ENCODE results near the gene TMEM9. TPM values are rescaled to one million over a fixed set of nuclear protein-coding genes. Genes with fewer than 3 reads are reported as not detected.

Gene TMEM9
- polyA plus RNA-seq, 3 donors = 13.6 to 43.6 (median 22.4) TPM

DNA sequence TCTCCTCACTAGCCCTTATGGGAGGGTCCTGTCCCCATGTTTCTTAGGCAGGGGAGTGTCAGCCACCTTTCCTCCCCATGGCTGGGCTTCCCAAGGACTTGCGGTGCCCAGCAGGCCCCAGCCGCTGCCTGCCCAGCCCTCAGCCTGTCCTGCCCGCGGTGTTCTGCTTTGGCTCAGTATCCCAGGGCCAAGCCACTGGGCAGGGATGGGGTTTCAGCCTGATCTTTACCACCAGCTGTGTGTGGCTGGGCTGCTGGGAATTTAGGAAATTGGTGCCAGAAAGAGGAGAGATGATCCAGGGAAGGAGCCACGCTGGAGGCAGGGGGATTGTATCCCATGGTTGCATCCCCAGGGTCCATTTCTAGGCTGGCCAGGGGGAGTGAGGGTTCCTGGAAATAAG, 29.5 kb upstream of the TMEM9 start:
- no peaks in the 10 kb centered on the region for H3K9me3 ChIP-seq (replicated peaks in 1 of 2; ENCODE audit: control insufficient read depth in 1 of 2, insufficient read depth in 1 of 2, low read length in 2 of 2)
- no peak overlapping the region for H2AFZ ChIP-seq (ENCODE audit: insufficient read depth, low read depth, low read length, poor library complexity, severe bottlenecking)
- no peak overlapping the region for H3K4me2 ChIP-seq (replicated peaks; ENCODE audit: extremely low read depth, low read length, poor library complexity, severe bottlenecking)
- H3K4me1 Mint-ChIP-seq = peaks cover 22% of the 10 kb centered on the region
- 100% methylated on average over 4 of the region's 5 CpGs for WGBS (ENCODE audit: insufficient coverage)
- no peak for DNase-seq
- H3K4me3 Mint-ChIP-seq = no peak overlapping the region
- TF ChIP-seq, protein P1, sequence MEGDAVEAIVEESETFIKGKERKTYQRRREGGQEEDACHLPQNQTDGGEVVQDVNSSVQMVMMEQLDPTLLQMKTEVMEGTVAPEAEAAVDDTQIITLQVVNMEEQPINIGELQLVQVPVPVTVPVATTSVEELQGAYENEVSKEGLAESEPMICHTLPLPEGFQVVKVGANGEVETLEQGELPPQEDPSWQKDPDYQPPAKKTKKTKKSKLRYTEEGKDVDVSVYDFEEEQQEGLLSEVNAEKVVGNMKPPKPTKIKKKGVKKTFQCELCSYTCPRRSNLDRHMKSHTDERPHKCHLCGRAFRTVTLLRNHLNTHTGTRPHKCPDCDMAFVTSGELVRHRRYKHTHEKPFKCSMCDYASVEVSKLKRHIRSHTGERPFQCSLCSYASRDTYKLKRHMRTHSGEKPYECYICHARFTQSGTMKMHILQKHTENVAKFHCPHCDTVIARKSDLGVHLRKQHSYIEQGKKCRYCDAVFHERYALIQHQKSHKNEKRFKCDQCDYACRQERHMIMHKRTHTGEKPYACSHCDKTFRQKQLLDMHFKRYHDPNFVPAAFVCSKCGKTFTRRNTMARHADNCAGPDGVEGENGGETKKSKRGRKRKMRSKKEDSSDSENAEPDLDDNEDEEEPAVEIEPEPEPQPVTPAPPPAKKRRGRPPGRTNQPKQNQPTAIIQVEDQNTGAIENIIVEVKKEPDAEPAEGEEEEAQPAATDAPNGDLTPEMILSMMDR (IDR thresholded peaks at IDR 0.05) = no peak
- H3K27me3 Mint-ChIP-seq (ENCODE audit: low read depth in 3 of 3) = peaks cover 4 to 9% (median 8%) of the 10 kb centered on the region in 3 donors
- H3K36me3 Mint-ChIP-seq = no peaks in the 10 kb centered on the region
- no peaks in the 10 kb centered on the region for H3K4me1 ChIP-seq (ENCODE audit: control insufficient read depth in 1 of 2, insufficient read depth in 2 of 2, low read length in 2 of 2)
- no peaks in the 10 kb centered on the region for H3K36me3 ChIP-seq (replicated peaks in 1 of 2; ENCODE audit: control insufficient read depth in 1 of 2, insufficient read depth in 2 of 2, low read length in 2 of 2)
- no peak overlapping the region for H3K27ac ChIP-seq (ENCODE audit: low read depth in 1 of 2, low read length in 2 of 2)
- H3K79me2 ChIP-seq (ENCODE audit: insufficient read depth, low read length) = no peaks in the 10 kb centered on the region
- intact Hi-C loops (cut with micrococcal nuclease) = no loop called here
- no peak overlapping the region for H3K27ac Mint-ChIP-seq
- peaks cover 2 to 6% (median 4%) of the 10 kb centered on the region in 7 donors for H3K9me3 Mint-ChIP-seq
- H4K20me1 ChIP-seq (ENCODE audit: insufficient read depth, low read length) = no peaks in the 10 kb centered on the region
- H3K9ac ChIP-seq (ENCODE audit: insufficient read depth, low read length, poor library complexity, severe bottlenecking) = no peak overlapping the region
- no peaks in the 10 kb centered on the region for H3K27me3 ChIP-seq (ENCODE audit: control insufficient read depth in 2 of 2, insufficient read depth in 2 of 2, low read length in 2 of 2)
- no peak overlapping the region for H3K4me3 ChIP-seq (replicated peaks in 1 of 3; ENCODE audit: low read depth in 2 of 3, low read length in 3 of 3)

DNA sequence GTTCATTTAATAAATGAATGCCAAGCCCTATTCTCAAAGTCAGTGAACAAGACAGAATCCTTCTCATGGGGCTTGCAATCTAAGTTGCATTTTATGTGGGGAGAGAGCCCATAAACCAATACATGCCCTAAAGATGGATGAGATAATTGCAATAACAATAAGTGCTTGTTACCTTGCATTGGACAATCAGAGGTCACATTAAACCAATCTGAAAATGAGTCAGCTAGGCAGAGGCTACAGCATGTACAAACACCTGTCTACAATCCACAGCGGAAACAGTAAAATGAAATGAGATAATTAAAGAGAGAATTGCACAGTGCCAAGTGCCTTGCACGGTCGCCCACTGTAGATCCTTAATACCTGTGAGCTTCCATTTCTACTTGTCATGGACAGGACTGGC, 28.9 kb upstream of the TMEM9 start:
- Histone ChIP-seq H3K4me3 (replicated peaks in 1 of 3; ENCODE audit: low read depth in 2 of 3, low read length in 3 of 3) (no peak overlapping the region), H3K9me3 (replicated peaks in 1 of 2; ENCODE audit: control insufficient read depth in 1 of 2, insufficient read depth in 1 of 2, low read length in 2 of 2) (no peaks in the 10 kb centered on the region), H4K20me1 (ENCODE audit: insufficient read depth, low read length) (no peaks in the 10 kb centered on the region), H3K9ac (ENCODE audit: insufficient read depth, low read length, poor library complexity, severe bottlenecking) (no peak overlapping the region), H3K36me3 (replicated peaks in 1 of 2; ENCODE audit: control insufficient read depth in 1 of 2, insufficient read depth in 2 of 2, low read length in 2 of 2) (no peaks in the 10 kb centered on the region), H3K4me2 (replicated peaks; ENCODE audit: extremely low read depth, low read length, poor library complexity, severe bottlenecking) (no peak overlapping the region), H2AFZ (ENCODE audit: insufficient read depth, low read depth, low read length, poor library complexity, severe bottlenecking) (no peak overlapping the region), H3K79me2 (ENCODE audit: insufficient read depth, low read length) (no peaks in the 10 kb centered on the region), H3K27me3 (ENCODE audit: control insufficient read depth in 2 of 2, insufficient read depth in 2 of 2, low read length in 2 of 2) (no peaks in the 10 kb centered on the region), H3K4me1 (ENCODE audit: control insufficient read depth in 1 of 2, insufficient read depth in 2 of 2, low read length in 2 of 2) (no peaks in the 10 kb centered on the region), H3K27ac (ENCODE audit: low read depth in 1 of 2, low read length in 2 of 2) (no peak overlapping the region)
- Mint-ChIP-seq H3K36me3 (no peaks in the 10 kb centered on the region), H3K4me1 (peaks cover 22% of the 10 kb centered on the region), H3K4me3 (no peak overlapping the region), H3K27ac (no peak overlapping the region), H3K27me3 (ENCODE audit: low read depth in 3 of 3) (peaks cover 4 to 10% (median 5%) of the 10 kb centered on the region in 3 donors), H3K9me3 (peaks cover 3 to 11% (median 6%) of the 10 kb centered on the region in 7 donors)
- intact Hi-C loops (cut with micrococcal nuclease) = no loop called here
- 90% methylated on average over 2 of the region's 3 CpGs for WGBS (ENCODE audit: insufficient coverage)
- TF ChIP-seq, protein P1 (IDR thresholded peaks at IDR 0.05) = no peak
- DNase-seq = no peak
